NCI-H1105 treated with DMSO at 0.1 percent for 48 hours (cell line): Measurements from ENCODE around the gene BRCC3.
"Not testable (repeated sequence)": the region's sequence is repeated elsewhere in the genome, so short reads cannot be mapped to it uniquely, and the experiment has no call there.

Experiments
- DNase-seq: peaks from one replicate; lab custom pipeline; 2025; lab: John Stamatoyannopoulos, UW

Gene BRCC3

GRCh38 chrX:155143959-155144548 is 72.7 kb downstream of the BRCC3 start:
- no peak for DNase-seq

GRCh38 chrX:155144926-155145325 is 73.6 kb downstream of the BRCC3 start:
- DNase-seq = no peak

GRCh38 chrX:155147612-155148011 is 76.3 kb downstream of the BRCC3 start:
- not testable (repeated sequence) for DNase-seq

- not testable (repeated sequence) for DNase-seq
Observed at GRCh38 chrX:155148166-155148565, 76.9 kb downstream of the BRCC3 start.

GRCh38 chrX:155148724-155149537 is 77.6 kb downstream of the BRCC3 start:
- DNase-seq = peak; percentile 10

- DNase-seq = no peak
Observed at GRCh38 chrX:155169881-155170280, 98.6 kb downstream of the BRCC3 start.
